DND-41 (cell line): ENCODE data around the gene MAL.
"Not testable (repeated sequence)": the region's sequence is repeated elsewhere in the genome, so short reads cannot be mapped to it uniquely, and the experiment has no call there.

Experiments used
- ATAC-seq: fragments of 200-7000 bp; cut with Tn5 transposase; 3 replicates; pipeline ENCODE4 v1.9.1; 2021; ENCODE audit warnings: low read depth; ENCODE audit not compliant: insufficient read depth
- DNase-seq: peaks from one replicate; pipeline ENCODE4 v3.0.0-alpha.2; 2020
- H2AFZ ChIP-seq: 2 replicates; pipeline ENCODE4 v1.6.0; 2012; ENCODE audit warnings: low read depth, low read length
- H3K27ac ChIP-seq: 2 replicates; pipeline ENCODE4 v1.5.1; 2012; ENCODE audit warnings: low read length, inconsistent platforms
- H3K27me3 ChIP-seq: fragments of 200-600 bp; sonication (generic); 2 replicates; pipeline ENCODE4 v1.6.0; 2012; ENCODE audit warnings: low read length, mild to moderate bottlenecking, inconsistent platforms; ENCODE audit not compliant: insufficient read depth, poor library complexity
- H3K36me3 ChIP-seq: 2 replicates; pipeline ENCODE4 v1.5.1; 2012; ENCODE audit warnings: low read length, inconsistent platforms; ENCODE audit not compliant: insufficient read depth
- H3K4me1 ChIP-seq: 2 replicates; pipeline ENCODE4 v1.5.1; 2012; ENCODE audit warnings: mild to moderate bottlenecking, low read length; ENCODE audit not compliant: insufficient read depth
- H3K4me2 ChIP-seq: 2 replicates; pipeline ENCODE4 v1.6.0; 2012; ENCODE audit warnings: mild to moderate bottlenecking, moderate library complexity, low read length, inconsistent platforms; ENCODE audit not compliant: insufficient read depth
- H3K4me3 ChIP-seq, 2 experiments: fragments of 200-600 bp in 1 of 2; shearing (Covaris generic) in 1 of 2; 2 replicates each; pipeline ENCODE4 v1.5.1; 2012 to 2016; ENCODE audit warnings: inconsistent platforms in 2 of 2, low read length in 2 of 2, mild to moderate bottlenecking in 2 of 2, low read depth in 1 of 2, moderate library complexity in 1 of 2
- H3K79me2 ChIP-seq: 2 replicates; pipeline ENCODE4 v1.6.0; 2012; ENCODE audit warnings: low read length, inconsistent platforms; ENCODE audit not compliant: insufficient read depth
- H3K9ac ChIP-seq: 2 replicates; pipeline ENCODE4 v1.6.0; 2012; ENCODE audit warnings: low read depth, mild to moderate bottlenecking, inconsistent platforms, low read length, moderate library complexity
- H3K9me3 ChIP-seq: 2 replicates; pipeline ENCODE4 v1.5.1; 2012; ENCODE audit warnings: low read length, moderate library complexity, mild to moderate bottlenecking, inconsistent platforms; ENCODE audit not compliant: insufficient read depth, severe bottlenecking
- H4K20me1 ChIP-seq: 2 replicates; pipeline ENCODE4 v1.6.0; 2012; ENCODE audit warnings: low read length; ENCODE audit not compliant: insufficient read depth
- EZH2 ChIP-seq: IDR thresholded peaks from 3 replicates; pipeline ENCODE4 v1.6.1; 2012; ENCODE audit warnings: borderline replicate concordance, low read depth, mild to moderate bottlenecking, moderate library complexity, low read length, inconsistent platforms; ENCODE audit not compliant: severe bottlenecking
- TF ChIP-seq, protein P1 (sequence below): IDR thresholded peaks from 2 replicates; pipeline ENCODE4 v1.5.1; 2012; ENCODE audit warnings: borderline replicate concordance, low read length, moderate library complexity, mild to moderate bottlenecking; ENCODE audit not compliant: poor library complexity, severe bottlenecking; ENCODE audit errors: extremely low read depth

MAL gene

DNA sequence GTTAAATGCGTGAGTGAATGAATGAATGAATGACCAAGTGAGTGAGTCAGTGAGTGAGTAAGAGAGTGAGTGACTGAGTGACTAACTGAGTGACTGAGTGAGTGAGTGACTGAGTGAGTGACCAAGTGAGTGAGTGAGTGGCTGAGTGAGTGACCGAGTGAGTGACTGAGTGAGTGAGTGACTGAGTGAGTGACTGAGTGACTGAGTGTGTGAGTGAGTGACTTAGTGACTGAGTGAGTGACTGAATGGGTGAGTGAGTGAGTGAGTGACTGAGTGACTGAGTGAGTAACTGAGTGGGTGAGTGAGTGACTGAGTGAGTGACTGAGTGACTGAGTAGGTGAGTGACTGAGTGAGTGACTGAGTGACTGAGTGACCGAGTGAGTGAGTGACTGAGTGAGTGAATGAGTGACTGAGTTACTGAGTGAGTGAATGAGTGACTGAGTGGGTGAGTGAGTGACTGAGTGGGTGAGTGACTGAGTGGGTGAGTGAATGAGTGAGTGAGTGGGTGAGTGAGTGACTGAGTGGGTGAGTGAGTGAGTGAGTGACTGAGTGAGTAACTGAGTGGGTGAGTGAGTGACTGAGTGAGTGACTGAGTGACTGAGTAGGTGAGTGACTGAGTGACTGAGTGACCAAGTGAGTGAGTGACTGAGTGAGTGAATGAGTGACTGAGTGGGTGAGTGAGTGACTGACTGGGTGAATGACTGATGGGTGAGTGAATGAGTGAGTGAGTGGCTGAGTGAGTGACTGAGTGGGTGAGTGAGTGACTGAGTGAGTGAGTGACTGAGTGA, 11.3 kb downstream of the MAL start:
- Histone ChIP-seq H3K9ac (no peak overlapping the region), H3K36me3 (peaks cover 15% of the 10 kb centered on the region), H2AFZ (no peak overlapping the region), H3K9me3 (no peaks in the 10 kb centered on the region), H3K4me1 (no peaks in the 10 kb centered on the region), H3K4me3 (no peak overlapping the region), H3K27ac (no peak overlapping the region), H4K20me1 (peaks cover 26% of the 10 kb centered on the region), H3K4me2 (no peak overlapping the region), H3K79me2 (peaks cover 18% of the 10 kb centered on the region), H3K27me3 (no peaks in the 10 kb centered on the region)
- DNase-seq (no peak), ATAC-seq (no peak)
- TF ChIP-seq, protein P1, sequence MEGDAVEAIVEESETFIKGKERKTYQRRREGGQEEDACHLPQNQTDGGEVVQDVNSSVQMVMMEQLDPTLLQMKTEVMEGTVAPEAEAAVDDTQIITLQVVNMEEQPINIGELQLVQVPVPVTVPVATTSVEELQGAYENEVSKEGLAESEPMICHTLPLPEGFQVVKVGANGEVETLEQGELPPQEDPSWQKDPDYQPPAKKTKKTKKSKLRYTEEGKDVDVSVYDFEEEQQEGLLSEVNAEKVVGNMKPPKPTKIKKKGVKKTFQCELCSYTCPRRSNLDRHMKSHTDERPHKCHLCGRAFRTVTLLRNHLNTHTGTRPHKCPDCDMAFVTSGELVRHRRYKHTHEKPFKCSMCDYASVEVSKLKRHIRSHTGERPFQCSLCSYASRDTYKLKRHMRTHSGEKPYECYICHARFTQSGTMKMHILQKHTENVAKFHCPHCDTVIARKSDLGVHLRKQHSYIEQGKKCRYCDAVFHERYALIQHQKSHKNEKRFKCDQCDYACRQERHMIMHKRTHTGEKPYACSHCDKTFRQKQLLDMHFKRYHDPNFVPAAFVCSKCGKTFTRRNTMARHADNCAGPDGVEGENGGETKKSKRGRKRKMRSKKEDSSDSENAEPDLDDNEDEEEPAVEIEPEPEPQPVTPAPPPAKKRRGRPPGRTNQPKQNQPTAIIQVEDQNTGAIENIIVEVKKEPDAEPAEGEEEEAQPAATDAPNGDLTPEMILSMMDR, result no peak
- TF ChIP-seq EZH2, result no peak

DNA sequence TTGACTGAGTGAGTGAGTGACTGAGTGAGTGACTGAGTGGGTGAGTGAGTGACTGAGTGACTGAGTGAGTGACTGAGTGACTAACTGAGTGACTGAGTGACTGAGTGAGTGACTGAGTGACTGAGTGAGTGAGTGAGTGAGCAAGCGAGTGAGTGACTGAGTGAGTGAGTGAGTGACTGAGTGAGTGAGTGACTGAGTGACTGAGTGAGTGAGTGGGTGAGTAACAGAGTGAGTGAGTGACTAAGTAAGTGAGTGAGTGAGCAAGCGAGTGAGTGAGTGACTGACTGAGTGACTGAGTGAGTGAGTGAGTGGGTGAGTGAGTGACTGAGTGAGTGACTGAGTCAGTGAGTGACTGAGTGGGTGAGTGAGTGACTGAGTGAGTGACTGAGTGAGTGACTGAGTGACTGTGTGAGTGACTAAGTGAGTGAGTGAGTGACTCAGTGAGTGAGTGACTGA, 11.9 kb downstream of the MAL start:
- Histone ChIP-seq H2AFZ (no peak overlapping the region), H3K27ac (no peak overlapping the region), H3K4me1 (no peaks in the 10 kb centered on the region), H3K9me3 (no peaks in the 10 kb centered on the region), H4K20me1 (peaks cover 20% of the 10 kb centered on the region), H3K36me3 (peaks cover 20% of the 10 kb centered on the region), H3K27me3 (no peaks in the 10 kb centered on the region), H3K9ac (no peak overlapping the region), H3K4me3 (no peak overlapping the region), H3K4me2 (no peak overlapping the region), H3K79me2 (peaks cover 14% of the 10 kb centered on the region; the same call in 1 of the 2 replicates)
- ATAC-seq (no peak), DNase-seq (no peak)
- TF ChIP-seq, protein P1, result no peak
- TF ChIP-seq EZH2, result no peak

DNA sequence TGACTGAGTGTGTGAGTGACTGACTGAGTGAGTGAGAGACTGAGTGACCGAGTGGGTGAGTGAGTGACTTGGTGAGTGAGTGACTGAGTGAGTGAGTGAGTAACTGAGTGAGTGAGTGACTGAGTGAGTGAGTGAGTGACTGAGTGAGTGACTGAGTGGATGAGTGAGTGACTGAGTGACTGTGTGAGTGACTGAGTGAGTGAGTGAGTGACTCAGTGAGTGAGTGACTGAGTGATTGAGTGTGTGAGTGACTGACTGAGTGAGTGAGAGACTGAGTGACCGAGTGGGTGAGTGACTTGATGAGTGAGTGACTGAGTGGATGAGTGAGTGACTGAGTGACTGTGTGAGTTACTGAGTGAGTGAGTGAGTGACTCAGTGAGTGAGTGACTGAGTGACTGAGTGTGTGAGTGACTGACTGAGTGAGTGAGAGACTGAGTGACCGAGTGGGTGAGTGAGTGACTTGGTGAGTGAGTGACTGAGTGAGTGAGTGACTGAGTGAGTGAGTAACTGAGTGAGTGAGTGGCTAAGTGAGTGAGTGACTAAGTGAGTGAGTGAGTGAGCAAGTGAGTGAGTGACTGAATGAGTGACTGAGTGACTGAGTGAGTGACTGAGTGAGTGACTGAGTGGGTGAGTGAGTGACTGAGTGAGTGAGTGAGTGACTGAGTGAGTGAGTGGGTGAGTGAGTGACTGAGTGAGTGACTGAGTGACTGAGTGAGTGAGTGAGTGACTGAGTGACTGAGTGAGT, 12.5 kb downstream of the MAL start:
- peaks cover 18% of the 10 kb centered on the region for H4K20me1 ChIP-seq
- H3K4me1 ChIP-seq, H3K4me2 ChIP-seq, H3K9me3 ChIP-seq, H3K27ac ChIP-seq, ATAC-seq, DNase-seq, H2AFZ ChIP-seq, H3K9ac ChIP-seq, H3K4me3 ChIP-seq, H3K27me3 ChIP-seq: not testable (repeated sequence)
- peaks cover 18% of the 10 kb centered on the region; the same call in 1 of the 2 replicates for H3K79me2 ChIP-seq
- peaks cover 22% of the 10 kb centered on the region for H3K36me3 ChIP-seq
